Neural cell (in vitro differentiated cells): ENCODE data around the gene NAA15.
A peak's percentile ranks its signal among the peaks of the same experiment; 100 is the strongest.

Experiments
- EZH2 ChIP-seq: fragments of 200-600, 300-800 bp; shearing (Covaris generic), sonication (generic); IDR thresholded peaks from 2 replicates; pipeline ENCODE4 v1.6.1; 2014; ENCODE audit warnings: antibody characterized with exemption, low read length, borderline replicate concordance, mild to moderate bottlenecking; ENCODE audit not compliant: insufficient read depth, poor library complexity, severe bottlenecking
- POLR2AphosphoS5 ChIP-seq: IDR thresholded peaks from 2 replicates; pipeline ENCODE4 v1.6.1; 2012
- TF ChIP-seq, protein P1 (sequence below): fragments of 450-650 bp; IDR thresholded peaks from 2 replicates; pipeline ENCODE4 v1.5.1; 2014; ENCODE audit warnings: antibody characterized with exemption, mild to moderate bottlenecking, moderate library complexity; ENCODE audit not compliant: poor library complexity, severe bottlenecking
- TF ChIP-seq, protein P2 (sequence below): IDR thresholded peaks from 2 replicates; pipeline ENCODE4 v1.6.1; 2012; ENCODE audit warnings: borderline replicate concordance

DNA sequence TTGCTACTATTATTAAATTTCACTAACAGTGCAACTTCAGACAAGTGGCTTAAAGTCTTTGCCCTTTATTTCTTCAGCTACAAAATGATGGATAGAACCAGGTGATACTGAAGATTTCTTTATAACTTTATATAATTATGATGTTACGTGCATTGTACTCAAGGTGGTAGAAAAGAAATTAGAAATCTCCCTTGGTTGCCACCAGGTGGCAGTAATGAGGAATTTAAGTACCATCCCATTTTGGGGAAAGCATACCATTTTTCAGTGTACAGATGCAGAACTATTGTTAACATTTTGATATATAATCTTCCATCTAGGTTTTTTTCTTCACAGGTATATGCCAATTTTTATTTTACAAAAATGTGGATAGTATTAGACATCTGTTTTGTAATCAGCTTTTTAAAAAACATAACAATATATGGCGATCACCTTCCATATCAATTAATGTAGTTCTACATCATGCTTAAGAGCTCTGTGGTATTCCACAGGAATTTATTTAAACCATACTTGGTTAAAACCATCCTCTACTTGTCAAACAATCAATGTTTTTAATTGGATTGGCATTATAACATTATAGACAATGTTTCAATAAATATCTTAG, 114.9 kb downstream of the NAA15 start:
- TF ChIP-seq, protein P1, sequence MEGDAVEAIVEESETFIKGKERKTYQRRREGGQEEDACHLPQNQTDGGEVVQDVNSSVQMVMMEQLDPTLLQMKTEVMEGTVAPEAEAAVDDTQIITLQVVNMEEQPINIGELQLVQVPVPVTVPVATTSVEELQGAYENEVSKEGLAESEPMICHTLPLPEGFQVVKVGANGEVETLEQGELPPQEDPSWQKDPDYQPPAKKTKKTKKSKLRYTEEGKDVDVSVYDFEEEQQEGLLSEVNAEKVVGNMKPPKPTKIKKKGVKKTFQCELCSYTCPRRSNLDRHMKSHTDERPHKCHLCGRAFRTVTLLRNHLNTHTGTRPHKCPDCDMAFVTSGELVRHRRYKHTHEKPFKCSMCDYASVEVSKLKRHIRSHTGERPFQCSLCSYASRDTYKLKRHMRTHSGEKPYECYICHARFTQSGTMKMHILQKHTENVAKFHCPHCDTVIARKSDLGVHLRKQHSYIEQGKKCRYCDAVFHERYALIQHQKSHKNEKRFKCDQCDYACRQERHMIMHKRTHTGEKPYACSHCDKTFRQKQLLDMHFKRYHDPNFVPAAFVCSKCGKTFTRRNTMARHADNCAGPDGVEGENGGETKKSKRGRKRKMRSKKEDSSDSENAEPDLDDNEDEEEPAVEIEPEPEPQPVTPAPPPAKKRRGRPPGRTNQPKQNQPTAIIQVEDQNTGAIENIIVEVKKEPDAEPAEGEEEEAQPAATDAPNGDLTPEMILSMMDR, result peak; percentile 55
- TF ChIP-seq POLR2AphosphoS5 (no peak), EZH2 (no peak)
- TF ChIP-seq, protein P2, sequence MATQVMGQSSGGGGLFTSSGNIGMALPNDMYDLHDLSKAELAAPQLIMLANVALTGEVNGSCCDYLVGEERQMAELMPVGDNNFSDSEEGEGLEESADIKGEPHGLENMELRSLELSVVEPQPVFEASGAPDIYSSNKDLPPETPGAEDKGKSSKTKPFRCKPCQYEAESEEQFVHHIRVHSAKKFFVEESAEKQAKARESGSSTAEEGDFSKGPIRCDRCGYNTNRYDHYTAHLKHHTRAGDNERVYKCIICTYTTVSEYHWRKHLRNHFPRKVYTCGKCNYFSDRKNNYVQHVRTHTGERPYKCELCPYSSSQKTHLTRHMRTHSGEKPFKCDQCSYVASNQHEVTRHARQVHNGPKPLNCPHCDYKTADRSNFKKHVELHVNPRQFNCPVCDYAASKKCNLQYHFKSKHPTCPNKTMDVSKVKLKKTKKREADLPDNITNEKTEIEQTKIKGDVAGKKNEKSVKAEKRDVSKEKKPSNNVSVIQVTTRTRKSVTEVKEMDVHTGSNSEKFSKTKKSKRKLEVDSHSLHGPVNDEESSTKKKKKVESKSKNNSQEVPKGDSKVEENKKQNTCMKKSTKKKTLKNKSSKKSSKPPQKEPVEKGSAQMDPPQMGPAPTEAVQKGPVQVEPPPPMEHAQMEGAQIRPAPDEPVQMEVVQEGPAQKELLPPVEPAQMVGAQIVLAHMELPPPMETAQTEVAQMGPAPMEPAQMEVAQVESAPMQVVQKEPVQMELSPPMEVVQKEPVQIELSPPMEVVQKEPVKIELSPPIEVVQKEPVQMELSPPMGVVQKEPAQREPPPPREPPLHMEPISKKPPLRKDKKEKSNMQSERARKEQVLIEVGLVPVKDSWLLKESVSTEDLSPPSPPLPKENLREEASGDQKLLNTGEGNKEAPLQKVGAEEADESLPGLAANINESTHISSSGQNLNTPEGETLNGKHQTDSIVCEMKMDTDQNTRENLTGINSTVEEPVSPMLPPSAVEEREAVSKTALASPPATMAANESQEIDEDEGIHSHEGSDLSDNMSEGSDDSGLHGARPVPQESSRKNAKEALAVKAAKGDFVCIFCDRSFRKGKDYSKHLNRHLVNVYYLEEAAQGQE, result no peak
